Kidney (tissue), 14 donors: ENCODE data around the gene ERBB4. TPM values are rescaled to one million over a fixed set of nuclear protein-coding genes. Genes with fewer than 3 reads are reported as not detected.

Experiments used
- DNase-seq, 5 donors: peaks; one replicate each; pipeline ENCODE4 v3.0.0-alpha.2; 2013 to 2020
- FAIRE-seq: peaks from 2 replicates; lab custom pipeline; 2012; peaks lifted over from hg19 to GRCh38; lab: Jason Lieb, UNC
- H3K27ac ChIP-seq, 2 donors: one replicate each; pipeline ENCODE4 v1.7.0; 2013; ENCODE audit warnings: low read depth in 2 of 2, low read length in 2 of 2, inconsistent platforms in 1 of 2
- H3K27me3 ChIP-seq: one replicate; pipeline ENCODE4 v1.7.1; 2013; ENCODE audit warnings: low read length, inconsistent platforms; ENCODE audit not compliant: control insufficient read depth, insufficient read depth
- H3K36me3 ChIP-seq, 3 donors: one replicate each; pipeline versions ENCODE4 v1.7.0 to v1.7.1; 2013; ENCODE audit warnings: low read length in 3 of 3, control low read depth in 1 of 3, inconsistent platforms in 1 of 3; ENCODE audit not compliant: insufficient read depth in 3 of 3, control insufficient read depth in 2 of 3
- H3K4me1 ChIP-seq, 3 donors: one replicate each; pipeline versions ENCODE4 v1.7.0 to v1.7.1; 2013; ENCODE audit warnings: low read length in 3 of 3, inconsistent platforms in 1 of 3, low read depth in 1 of 3; ENCODE audit not compliant: control insufficient read depth in 2 of 3, insufficient read depth in 2 of 3
- H3K4me3 ChIP-seq, 3 donors: one replicate each; pipeline versions ENCODE4 v1.7.0 to v1.8.1; 2013; ENCODE audit warnings: low read length in 3 of 3, control low read depth in 1 of 3, inconsistent platforms in 1 of 3
- H3K9ac ChIP-seq, 3 donors: one replicate each; pipeline versions ENCODE4 v1.7.0 to v1.7.1; 2013; ENCODE audit warnings: low read length in 3 of 3, control low read depth in 1 of 3, inconsistent platforms in 1 of 3
- H3K9me3 ChIP-seq, 3 donors: one replicate each; pipeline versions ENCODE4 v1.7.0 to v1.7.1; 2013; ENCODE audit warnings: low read length in 3 of 3, control low read depth in 1 of 3, inconsistent platforms in 1 of 3; ENCODE audit not compliant: control insufficient read depth in 2 of 3, insufficient read depth in 1 of 3
- CTCF ChIP-seq: IDR thresholded peaks from 3 replicates; pipeline ENCODE4 v1.5.1; 2012; ENCODE audit warnings: mild to moderate bottlenecking, moderate library complexity, borderline replicate concordance; ENCODE audit not compliant: insufficient read depth; ENCODE audit errors: extremely low read depth
- intact Hi-C: fragments of 100-400 bp; cut with DNase I; formaldehyde crosslinking; loops from one replicate; pipeline ENCODE4 v1.11.1; 2022
- polyA plus RNA-seq: library from polyadenylated mRNA; stranded (reverse); fragments of 350-450 nt; fragmentation: Illumina TruSeq; extraction: RNeasy Lipid Tissue Mini Kit (QIAGEN cat#74804); gene quantifications from one replicate; pipeline ENCODE4 v1.2.3, GENCODE V29; 2014; ENCODE audit warnings: low read depth, low replicate concordance; ENCODE audit not compliant: insufficient read depth
- total RNA-seq: library from RNA; stranded (reverse); fragmentation: NEBNext Ultra II Directional; extraction: Animal tissue kit (Norgen Biotek cat#: 25700); gene quantifications from one replicate; pipeline ENCODE4 v1.2.1, GENCODE V29; 2021
- donor health status: control.
- donor health status: control.
- donor health status: control.
- donor health status: control.
- donor health status: control.
- donor health status: DM: yes; HTN: yes; CAD: no.
- donor health status: Normal renal cell carcinoma (clear cell type).

The ERBB4 gene
- total and polyA plus RNA-seq, 2 donors from 2014 or later: 3.9 to 152 TPM

GRCh38 chr2:212406716-212407115, 131.9 kb downstream of the ERBB4 start:
- intact Hi-C loops: no loop called here
- FAIRE-seq (no peak), DNase-seq (no peak)
- no peaks in the 10 kb centered on the region for H3K36me3 ChIP-seq
- no peak overlapping the region for H3K27ac ChIP-seq
- no peaks in the 10 kb centered on the region for H3K9me3 ChIP-seq
- TF ChIP-seq CTCF: no peak
- no peaks in the 10 kb centered on the region for H3K4me1 ChIP-seq
- no peak overlapping the region for H3K9ac ChIP-seq
- H3K27me3 ChIP-seq: no peaks in the 10 kb centered on the region
- H3K4me3 ChIP-seq: no peak overlapping the region

GRCh38 chr2:212402316-212402715, 136.3 kb downstream of the ERBB4 start:
- Histone ChIP-seq H3K27me3 (no peaks in the 10 kb centered on the region), H3K9ac (no peak overlapping the region), H3K36me3 (no peaks in the 10 kb centered on the region), H3K4me3 (no peak overlapping the region), H3K4me1 (no peaks in the 10 kb centered on the region), H3K9me3 (no peaks in the 10 kb centered on the region), H3K27ac (no peak overlapping the region)
- DNase-seq (no peak), FAIRE-seq (no peak)
- no peak for TF ChIP-seq CTCF
- intact Hi-C loops: no loop called here

- intact Hi-C loops: no loop called here
- H3K4me3 ChIP-seq: no peak overlapping the region
- H3K9me3 ChIP-seq: no peaks in the 10 kb centered on the region
- no peak overlapping the region for H3K27ac ChIP-seq
- TF ChIP-seq CTCF: no peak
- no peak for DNase-seq
- no peaks in the 10 kb centered on the region for H3K27me3 ChIP-seq
- no peaks in the 10 kb centered on the region for H3K36me3 ChIP-seq
- no peak overlapping the region for H3K9ac ChIP-seq
- no peak for FAIRE-seq
- H3K4me1 ChIP-seq: no peaks in the 10 kb centered on the region
These were observed 140.3 kb downstream of the ERBB4 start for GRCh38 chr2:212398316-212398715.

- H3K27me3 ChIP-seq: no peaks in the 10 kb centered on the region
- H3K4me1 ChIP-seq: no peaks in the 10 kb centered on the region
- no peak for FAIRE-seq
- H3K9me3 ChIP-seq: no peaks in the 10 kb centered on the region
- H3K27ac ChIP-seq: no peak overlapping the region
- no peak for TF ChIP-seq CTCF
- no peak overlapping the region for H3K4me3 ChIP-seq
- no peak overlapping the region for H3K9ac ChIP-seq
- no peaks in the 10 kb centered on the region for H3K36me3 ChIP-seq
- intact Hi-C loops: no loop called here
- DNase-seq: no peak
These were observed 146.1 kb downstream of the ERBB4 start for GRCh38 chr2:212392544-212392943.
